Heart right ventricle (tissue), 16 donors: ENCODE data around the gene CENPS. TPM values are rescaled to one million over a fixed set of nuclear protein-coding genes. Genes with fewer than 3 reads are reported as not detected.

Source experiments
- ATAC-seq, 8 donors: fragments of 200-7000 bp; cut with Tn5 transposase; one replicate each; pipeline ENCODE4 v1.9.1; 2020; ENCODE audit warnings: mild to moderate bottlenecking in 8 of 8, moderate library complexity in 8 of 8, moderate number of reproducible peaks in 1 of 8
- DNase-seq, 2 donors: peaks; one replicate each; pipeline ENCODE4 v3.0.0-alpha.2; 2020
- H3K27ac ChIP-seq, 10 donors: fragments of 200-600 bp; sonication (generic) in 2 of 10; one replicate each; pipeline versions ENCODE4 v1.5.0 to v1.8.0; 2020 to 2022; ENCODE audit warnings: mild to moderate bottlenecking in 3 of 10
- H3K27me3 ChIP-seq, 7 donors: fragments of 200-600 bp; one replicate each; pipeline ENCODE4 v1.8.0; 2021 to 2022; ENCODE audit warnings: mild to moderate bottlenecking in 2 of 7
- H3K36me3 ChIP-seq, 9 donors: fragments of 200-600 bp; sonication (generic) in 1 of 9; one replicate each; pipeline versions ENCODE4 v1.5.0 to v1.8.0; 2020 to 2022; ENCODE audit warnings: mild to moderate bottlenecking in 2 of 9
- H3K4me1 ChIP-seq, 9 donors: fragments of 200-600 bp; sonication (generic) in 1 of 9; one replicate each; pipeline versions ENCODE4 v1.5.0 to v1.8.0; 2020 to 2022; ENCODE audit warnings: mild to moderate bottlenecking in 4 of 9
- H3K4me3 ChIP-seq, 10 donors: fragments of 200-600 bp; sonication (generic) in 2 of 10; one replicate each; pipeline versions ENCODE4 v1.5.0 to v1.8.0; 2020 to 2022; ENCODE audit warnings: mild to moderate bottlenecking in 7 of 10, moderate library complexity in 2 of 10
- H3K9me3 ChIP-seq, 11 donors: fragments of 200-600 bp in 10 of 11; sonication (generic) in 2 of 11; one replicate each; pipeline versions ENCODE4 v1.5.0 to v1.8.0; 2013 to 2022; ENCODE audit warnings: mild to moderate bottlenecking in 2 of 11, control low read depth in 1 of 11, moderate library complexity in 1 of 11
- WGBS, 2 donors: extraction: QIAGEN DNeasy Blood & Tissue Kit; methylation state at CpG; one replicate each; pipeline ENCODE4 v1.1.7; 2013; ENCODE audit warnings: inconsistent platforms in 1 of 2; 5-methylcytosine and 5-hydroxymethylcytosine counted together
- intact Hi-C, 10 donors: fragments of 100-400 bp; cut with DNase I; formaldehyde crosslinking; loops; one replicate each; pipeline versions ENCODE4 v1.11.1 to v1.14.2; 2022
- polyA plus RNA-seq, 2 donors: library from polyadenylated mRNA; stranded (reverse); fragments of 200-250 nt; gene quantifications; one replicate each; pipeline ENCODE4 v1.2.3, GENCODE V29; 2013
- total RNA-seq, 10 donors: library from RNA; stranded (reverse); fragmentation: NEBNext Ultra II Directional in 3 of 10; extraction: Animal tissue kit (Norgen Biotek cat#: 25700) in 3 of 10; gene quantifications; one replicate each; pipeline versions ENCODE4 v1.2.1 to v1.2.4, GENCODE V29; 2021 to 2023
- TF ChIP-seq, protein P1 (sequence below), 9 donors: fragments of 200-600 bp; sonication (generic) in 2 of 9; IDR thresholded peaks; one replicate each; pipeline versions ENCODE4 v1.5.0 to v1.8.0; 2021 to 2022; ENCODE audit warnings: antibody characterized with exemption in 9 of 9, mild to moderate bottlenecking in 5 of 9, moderate library complexity in 1 of 9
- donor health status: Arrhythmogenic right ventricular cardiomyopathy.
- donor health status: ischemic (EF 13 %, LVEDD 7.1; RV severe dilation, severe dysfunction).
- donor health status: healthy with polysubstance abuse.
- donor health status: DM: no; HTN: yes; CAD: no.
- donor health status: DM: no; HTN: no; CAD: no.
- donor health status: ischemic (EF 25% LVEDD 6.9; RV normal size, moderate dysfunction).
- donor health status: ischemic (EF 25% LVEDD 5.7; RV mildly dilated, moderate dysfunction).
- donor health status: healthy.
- donor health status: DM: yes; HTN: yes; CAD: no.
- donor health status: Ischemic cardiomyopathy.
- donor health status: ischemic (EF 35%, LVEDD 5.7; RV mildly dilated, moderate dysfunction).
- donor health status: nonischemic (EF 11% LVEDD 7.7; RV severe dilation, severe dysfunction).
- donor health status: DM: yes; HTN: yes; CAD: no.
- donor health status: PGD.
- donor health status: ischemic (EF 29% LVEDD 5.4; RV normal size, mild dysfunction).
- donor health status: nonischemic (EF 23%, LVEDD 6.1; RV moderate dilation, normal function).

CENPS gene
- total and polyA plus RNA-seq, 12 donors = 4.9 to 10.7 (median 9.3) TPM

- Histone ChIP-seq H3K4me1 (peaks cover 4 to 46% (median 31%) of the 10 kb centered on the region in 9 donors), H3K9me3 (no peaks in the 10 kb centered on the region), H3K27me3 (no peaks in the 10 kb centered on the region), H3K27ac (peak overlapping the region; percentile 77 to 93 (median 89)), H3K4me3 (peak overlapping the region; percentile 82 to 98 (median 88)), H3K36me3 (no peaks in the 10 kb centered on the region)
- 2 to 3% methylated on average over 13 of the region's 13 CpGs for WGBS, 2 donors
- ATAC-seq = peak in 4 of 8 donors; percentile 6 to 26 (median 14)
- no peak for DNase-seq
- intact Hi-C loops = loop anchor here in 1 of 10 donors (2.0 to 10.0 kb wide), 3 partner anchors 52 to 101 kb away; partner anchors contain the start of gene PGD
- TF ChIP-seq, protein P1, sequence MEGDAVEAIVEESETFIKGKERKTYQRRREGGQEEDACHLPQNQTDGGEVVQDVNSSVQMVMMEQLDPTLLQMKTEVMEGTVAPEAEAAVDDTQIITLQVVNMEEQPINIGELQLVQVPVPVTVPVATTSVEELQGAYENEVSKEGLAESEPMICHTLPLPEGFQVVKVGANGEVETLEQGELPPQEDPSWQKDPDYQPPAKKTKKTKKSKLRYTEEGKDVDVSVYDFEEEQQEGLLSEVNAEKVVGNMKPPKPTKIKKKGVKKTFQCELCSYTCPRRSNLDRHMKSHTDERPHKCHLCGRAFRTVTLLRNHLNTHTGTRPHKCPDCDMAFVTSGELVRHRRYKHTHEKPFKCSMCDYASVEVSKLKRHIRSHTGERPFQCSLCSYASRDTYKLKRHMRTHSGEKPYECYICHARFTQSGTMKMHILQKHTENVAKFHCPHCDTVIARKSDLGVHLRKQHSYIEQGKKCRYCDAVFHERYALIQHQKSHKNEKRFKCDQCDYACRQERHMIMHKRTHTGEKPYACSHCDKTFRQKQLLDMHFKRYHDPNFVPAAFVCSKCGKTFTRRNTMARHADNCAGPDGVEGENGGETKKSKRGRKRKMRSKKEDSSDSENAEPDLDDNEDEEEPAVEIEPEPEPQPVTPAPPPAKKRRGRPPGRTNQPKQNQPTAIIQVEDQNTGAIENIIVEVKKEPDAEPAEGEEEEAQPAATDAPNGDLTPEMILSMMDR (IDR thresholded peaks at IDR 0.05) = no peak
These were observed 45.3 kb downstream of the CENPS start for GRCh38 chr1:10475510-10475909.

DNA sequence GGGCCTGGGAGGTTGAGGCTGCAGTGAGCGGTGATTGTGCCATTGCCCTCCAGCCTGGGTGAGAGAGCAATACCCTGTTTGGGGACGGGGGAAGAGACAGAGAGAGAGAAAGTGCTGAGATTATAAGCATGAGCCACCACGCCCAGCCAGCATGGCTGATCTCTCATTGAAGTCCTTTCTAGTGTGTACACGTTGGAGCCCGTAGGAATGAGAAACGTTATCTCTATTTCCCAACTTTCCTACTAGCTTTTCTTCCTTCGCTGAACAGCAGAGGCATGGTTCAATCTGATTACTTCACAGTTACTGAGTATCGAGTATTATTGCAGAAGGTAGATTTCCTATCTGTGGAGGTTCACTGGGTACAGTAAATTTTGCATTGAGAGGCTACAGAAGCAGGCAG, 49.1 kb downstream of the CENPS start:
- TF ChIP-seq, protein P1 (IDR thresholded peaks at IDR 0.05) = no peak
- Histone ChIP-seq H3K4me3 (no peak overlapping the region), H3K4me1 (peaks cover 0 to 32% (median 16%) of the 10 kb centered on the region in 9 donors), H3K27ac (no peak overlapping the region), H3K36me3 (peaks cover 0 to 3% (median 0%) of the 10 kb centered on the region in 9 donors), H3K27me3 (no peaks in the 10 kb centered on the region), H3K9me3 (no peaks in the 10 kb centered on the region)
- no peak for ATAC-seq
- intact Hi-C loops = loop anchor here in 1 of 10 donors (5.0 to 10.0 kb wide), 2 partner anchors 48 to 104 kb away; no protein-coding TSS in a partner anchor
- DNase-seq = no peak
- WGBS, 2 donors = 72 to 81% methylated on average over 8 of the region's 8 CpGs

- no peaks in the 10 kb centered on the region for H3K27me3 ChIP-seq
- intact Hi-C loops = no loop called here
- H3K4me3 ChIP-seq = no peak overlapping the region
- WGBS, 2 donors = 94 to 95% methylated on average over 2 of the region's 2 CpGs
- no peak for DNase-seq
- ATAC-seq = no peak
- peaks cover 0 to 1% (median 0%) of the 10 kb centered on the region in 11 donors for H3K9me3 ChIP-seq
- peaks cover 0 to 31% (median 12%) of the 10 kb centered on the region in 9 donors for H3K4me1 ChIP-seq
- TF ChIP-seq, protein P1 (IDR thresholded peaks at IDR 0.05) = no peak
- H3K27ac ChIP-seq = no peak overlapping the region
- H3K36me3 ChIP-seq = peaks cover 0 to 3% (median 0%) of the 10 kb centered on the region in 9 donors
These were observed 50.4 kb downstream of the CENPS start for GRCh38 chr1:10480614-10481013.

DNA sequence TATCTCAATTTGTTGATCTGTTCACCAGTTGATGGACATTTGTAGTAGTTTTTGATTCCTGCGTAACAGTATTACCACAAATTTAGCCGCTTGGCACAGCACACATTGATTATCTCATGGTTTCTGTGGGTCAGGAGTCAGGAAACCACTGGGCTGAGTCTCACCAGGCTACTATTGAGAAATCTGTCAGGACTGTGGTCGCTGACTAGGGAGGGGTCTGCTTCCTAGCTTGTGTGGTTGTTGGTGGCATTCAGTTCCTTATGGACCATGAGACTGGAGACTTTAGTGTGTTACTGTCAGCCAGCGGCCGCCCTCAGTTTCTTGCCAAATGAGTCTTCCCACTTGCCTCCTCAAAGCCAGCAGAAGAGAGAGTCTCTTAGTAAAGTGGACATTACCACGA, 54.3 kb downstream of the CENPS start:
- Histone ChIP-seq H3K36me3 (peaks cover 0 to 13% (median 0%) of the 10 kb centered on the region in 9 donors), H3K27me3 (no peaks in the 10 kb centered on the region), H3K4me3 (no peak overlapping the region), H3K9me3 (peaks cover 0 to 9% (median 0%) of the 10 kb centered on the region in 11 donors), H3K27ac (peak overlapping the region in 1 of 10 donors; percentile 31), H3K4me1 (peaks cover 0 to 19% (median 0%) of the 10 kb centered on the region in 9 donors)
- intact Hi-C loops = no loop called here
- DNase-seq = no peak
- 87 to 89% methylated on average over 6 of the region's 6 CpGs for WGBS, 2 donors
- peak in 2 of 8 donors; percentile 24 to 47 for ATAC-seq
- TF ChIP-seq, protein P1 (IDR thresholded peaks at IDR 0.05) = no peak
